Transverse colon (tissue), 4 donors: ENCODE measurements around the gene CT47A1. TPM values are rescaled to one million over a fixed set of nuclear protein-coding genes. Genes with fewer than 3 reads are reported as not detected.

Experiments
- DNase-seq: peaks from one replicate; pipeline ENCODE4 v3.0.0-alpha.2; 2019
- H3K27ac ChIP-seq, 4 donors: fragments of 200-600 bp; sonication (generic); 2 replicates each; pipeline ENCODE4 v1.5.1; 2016 to 2018; ENCODE audit warnings: inconsistent platforms in 4 of 4
- H3K27me3 ChIP-seq: fragments of 200-600 bp; sonication (generic); 2 replicates; pipeline ENCODE4 v1.5.1; 2017; ENCODE audit warnings: inconsistent platforms
- H3K36me3 ChIP-seq, 4 donors: fragments of 200-600 bp; sonication (generic); 2 replicates each; pipeline ENCODE4 v1.5.1; 2017 to 2019; ENCODE audit warnings: inconsistent platforms in 4 of 4
- H3K4me1 ChIP-seq, 4 donors: fragments of 200-600 bp; sonication (generic); 2 replicates each; pipeline ENCODE4 v1.5.1; 2017 to 2020; ENCODE audit warnings: inconsistent platforms in 4 of 4
- H3K4me3 ChIP-seq, 4 donors: fragments of 200-600 bp; sonication (generic); 1 replicate in 1 of 4; 2 replicates in 3 of 4; pipeline versions ENCODE4 v1.5.1 to v1.6.1; 2017 to 2019; ENCODE audit warnings: inconsistent platforms in 4 of 4
- H3K9me3 ChIP-seq, 2 donors: fragments of 200-600 bp; sonication (generic); 2 replicates each; pipeline ENCODE4 v1.5.1; 2017 to 2019; ENCODE audit warnings: inconsistent platforms in 2 of 2
- EP300 ChIP-seq: sonication (generic); formaldehyde crosslinking; IDR thresholded peaks from one replicate; pipeline ENCODE4 v1.6.1; 2017; ENCODE audit warnings: antibody characterized with exemption, low read depth
- POLR2A ChIP-seq: fragments of 450-650 bp; IDR thresholded peaks from one replicate; pipeline ENCODE4 v1.6.1; 2016; ENCODE audit warnings: antibody characterized with exemption, mild to moderate bottlenecking, moderate library complexity
- POLR2AphosphoS5 ChIP-seq, 3 donors: sonication (generic); formaldehyde crosslinking; IDR thresholded peaks; one replicate each; pipeline ENCODE4 v1.6.1; 2016; ENCODE audit warnings: antibody characterized with exemption in 3 of 3
- WGBS, 2 donors: methylation state at CpG; one replicate each; pipeline ENCODE4 v1.1.5; 2018; ENCODE audit warnings: low coverage in 1 of 2; 5-methylcytosine and 5-hydroxymethylcytosine counted together
- in situ Hi-C, 4 donors: fragments of 200-750 bp; cut with MboI; loops; one replicate each; pipeline versions ENCODE4 v1.15.0 to v1.15.1; 2017; ENCODE audit warnings: low sequenced_read_pairs in 3 of 4, low pct_ligation_motif_present in 1 of 4, low pct_unique_long_range_greater_than_20kb in 1 of 4
- intact Hi-C: fragments of 100-400 bp; cut with DNase I; formaldehyde crosslinking; loops from one replicate; pipeline ENCODE4 v1.15.1; 2023; ENCODE audit warnings: low total_unique reads
- total RNA-seq, 4 donors: library from RNA; depleted of rRNA; stranded (reverse); fragments of >200 nt; gene quantifications; one replicate each; pipeline ENCODE4 v1.1.0, GENCODE V29; 2016
- TF ChIP-seq, protein P1 (sequence below), 5 experiments: fragments of 200-600 bp in 3 of 5; fragments of 450-650 bp in 2 of 5; sonication (generic) in 3 of 5; IDR thresholded peaks; 1 replicate in 2 of 5; 2 replicates in 3 of 5; pipeline ENCODE4 v1.5.1; 2016 to 2017; ENCODE audit warnings: antibody characterized with exemption in 5 of 5, inconsistent platforms in 3 of 5, mild to moderate bottlenecking in 2 of 5, moderate library complexity in 1 of 5

CT47A1 gene
- total RNA-seq, 4 donors from 2014 or later = not detected

DNA sequence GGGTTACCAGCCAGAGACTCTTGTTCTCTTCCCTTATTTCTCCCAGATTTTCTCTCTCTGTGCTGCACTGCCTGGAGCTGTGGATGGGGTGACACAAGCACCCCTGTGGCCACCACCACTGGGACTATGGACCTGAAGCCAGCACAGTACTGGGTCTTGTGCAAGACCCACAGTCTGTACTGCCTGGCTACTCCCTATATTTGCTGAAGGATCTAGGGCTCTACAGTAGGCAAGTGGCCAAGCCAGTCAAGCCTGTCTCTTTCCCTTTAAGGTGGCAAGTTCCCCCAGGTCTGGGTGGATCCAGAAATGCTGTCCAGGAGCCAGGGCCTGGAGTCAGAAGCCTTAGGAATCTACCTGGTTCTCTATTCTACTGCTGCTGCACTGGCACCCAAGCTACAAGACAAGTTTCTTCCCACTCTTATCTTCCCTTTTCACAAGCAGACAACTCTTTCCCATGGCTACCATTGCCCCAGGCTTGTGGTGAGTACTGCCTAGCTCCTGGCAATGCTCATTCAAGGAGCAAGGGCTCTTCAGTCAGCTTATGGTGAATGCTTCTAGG lies 28.4 kb upstream of the CT47A1 start:
- DNase-seq = no peak
- Histone ChIP-seq H3K27ac (no peak overlapping the region), H3K9me3 (no peaks in the 10 kb centered on the region), H3K27me3 (no peaks in the 10 kb centered on the region), H3K4me3 (no peak overlapping the region), H3K4me1 (no peaks in the 10 kb centered on the region), H3K36me3 (no peaks in the 10 kb centered on the region)
- in situ Hi-C loops (no loop called here), intact Hi-C loops (no loop called here)
- TF ChIP-seq, protein P1, sequence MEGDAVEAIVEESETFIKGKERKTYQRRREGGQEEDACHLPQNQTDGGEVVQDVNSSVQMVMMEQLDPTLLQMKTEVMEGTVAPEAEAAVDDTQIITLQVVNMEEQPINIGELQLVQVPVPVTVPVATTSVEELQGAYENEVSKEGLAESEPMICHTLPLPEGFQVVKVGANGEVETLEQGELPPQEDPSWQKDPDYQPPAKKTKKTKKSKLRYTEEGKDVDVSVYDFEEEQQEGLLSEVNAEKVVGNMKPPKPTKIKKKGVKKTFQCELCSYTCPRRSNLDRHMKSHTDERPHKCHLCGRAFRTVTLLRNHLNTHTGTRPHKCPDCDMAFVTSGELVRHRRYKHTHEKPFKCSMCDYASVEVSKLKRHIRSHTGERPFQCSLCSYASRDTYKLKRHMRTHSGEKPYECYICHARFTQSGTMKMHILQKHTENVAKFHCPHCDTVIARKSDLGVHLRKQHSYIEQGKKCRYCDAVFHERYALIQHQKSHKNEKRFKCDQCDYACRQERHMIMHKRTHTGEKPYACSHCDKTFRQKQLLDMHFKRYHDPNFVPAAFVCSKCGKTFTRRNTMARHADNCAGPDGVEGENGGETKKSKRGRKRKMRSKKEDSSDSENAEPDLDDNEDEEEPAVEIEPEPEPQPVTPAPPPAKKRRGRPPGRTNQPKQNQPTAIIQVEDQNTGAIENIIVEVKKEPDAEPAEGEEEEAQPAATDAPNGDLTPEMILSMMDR (IDR thresholded peaks at IDR 0.05) = no peak
- TF ChIP-seq POLR2A (no peak), EP300 (no peak), POLR2AphosphoS5 (IDR thresholded peaks at IDR 0.05) (no peak)

DNA sequence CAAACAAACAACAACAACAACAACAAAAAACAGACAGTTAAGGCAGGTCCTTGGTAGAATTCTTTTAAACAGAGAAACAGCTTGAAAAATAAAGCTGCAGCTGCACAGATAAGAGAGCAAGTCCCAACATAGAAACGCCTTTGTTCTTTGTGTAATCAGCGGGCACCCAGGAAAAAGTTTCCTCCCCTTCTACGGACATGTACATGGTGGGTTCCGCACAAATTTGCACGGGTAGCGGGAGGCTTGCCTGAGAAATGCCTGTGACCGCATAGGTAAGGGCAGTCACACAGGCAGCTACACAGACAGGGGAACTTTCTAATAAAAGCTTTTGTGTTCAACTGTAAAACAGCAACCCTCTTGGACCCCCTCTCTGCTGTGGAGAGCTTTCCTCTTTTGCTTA lies 25.7 kb upstream of the CT47A1 start:
- H3K27me3 ChIP-seq = no peaks in the 10 kb centered on the region

GRCh38 chrX:121010218-121010617 lies 24.7 kb upstream of the CT47A1 start:
- intact Hi-C loops (no loop called here), in situ Hi-C loops (no loop called here)
- Histone ChIP-seq H3K4me3 (no peak overlapping the region), H3K27ac (no peak overlapping the region), H3K4me1 (no peaks in the 10 kb centered on the region), H3K36me3 (no peaks in the 10 kb centered on the region), H3K9me3 (no peaks in the 10 kb centered on the region), H3K27me3 (no peaks in the 10 kb centered on the region)
- TF ChIP-seq EP300 (no peak), POLR2A (no peak), POLR2AphosphoS5 (IDR thresholded peaks at IDR 0.05) (no peak)
- TF ChIP-seq, protein P1 (IDR thresholded peaks at IDR 0.05) = no peak
- WGBS, 2 donors = 60 to 100% methylated on average over 1 to 4 of the region's 4 CpGs
- DNase-seq = no peak

More for the DNA sequence above, 25.7 kb upstream of the CT47A1 start:
- in situ Hi-C loops (no loop called here), intact Hi-C loops (no loop called here)
- WGBS, 2 donors = 44 to 68% methylated on average over 2 to 7 of the region's 7 CpGs
- no peaks in the 10 kb centered on the region for H3K36me3 ChIP-seq
- no peak overlapping the region for H3K4me3 ChIP-seq
- DNase-seq = no peak
- no peak for TF ChIP-seq POLR2AphosphoS5 (IDR thresholded peaks at IDR 0.05)
- TF ChIP-seq, protein P1 (IDR thresholded peaks at IDR 0.05) = no peak
- TF ChIP-seq EP300 = no peak
- no peak for TF ChIP-seq POLR2A
- no peaks in the 10 kb centered on the region for H3K4me1 ChIP-seq
- H3K9me3 ChIP-seq = no peaks in the 10 kb centered on the region
- no peak overlapping the region for H3K27ac ChIP-seq

- TF ChIP-seq POLR2AphosphoS5 (IDR thresholded peaks at IDR 0.05) (no peak), POLR2A (no peak), EP300 (no peak)
- TF ChIP-seq, protein P1 (IDR thresholded peaks at IDR 0.05) = no peak
- no peak overlapping the region for H3K27ac ChIP-seq
- no peaks in the 10 kb centered on the region for H3K36me3 ChIP-seq
- H3K4me1 ChIP-seq = no peaks in the 10 kb centered on the region
- intact Hi-C loops (no loop called here), in situ Hi-C loops (no loop called here)
- no peak for DNase-seq
- no peaks in the 10 kb centered on the region for H3K27me3 ChIP-seq
- H3K9me3 ChIP-seq = no peaks in the 10 kb centered on the region
- 55 to 60% methylated on average over 1 to 3 of the region's 3 CpGs for WGBS, 2 donors
- no peak overlapping the region for H3K4me3 ChIP-seq
These were observed 24.2 kb upstream of the CT47A1 start for GRCh38 chrX:121009764-121010163.
